ENCODE data around the gene NPFFR1.

The NPFFR1 gene

GRCh38 chr10:70283071-70283444 is 746 bp downstream of the NPFFR1 start (continued):
- no peak for TF ChIP-seq ZNF518A (tag by site-specific recombination; conservative IDR thresholded peaks at IDR 0.05; ENCODE audit: low read depth)

- ChIA-PET POLR2A (no interaction called here), CTCF (interaction anchor here (0.8 to 1.3 kb wide), 4 partner anchors 9 to 106 kb away, joined by 3 to 5 read pairs (median 4); no protein-coding TSS in a partner anchor)
Measured at GRCh38 chr10:70281609-70282008, 2.2 kb downstream of the NPFFR1 start.

More at GRCh38 chr10:70281609-70282008, 2.2 kb downstream of the NPFFR1 start:
- Histone ChIP-seq H3K9me3 (ENCODE audit: control insufficient read depth, insufficient read depth, low read depth, low read length) (no peaks in the 10 kb centered on the region), H3K4me1 (ENCODE audit: control insufficient read depth, insufficient read depth, low read length) (no peaks in the 10 kb centered on the region), H3K36me3 (ENCODE audit: control insufficient read depth in 2 of 2, insufficient read depth in 1 of 2, low read length in 2 of 2) (no peaks in the 10 kb centered on the region; a peak in 1 of 3 replicates), H3K4me3 (ENCODE audit: low read depth, low read length) (no peak overlapping the region), H3K27ac (ENCODE audit: extremely low read depth, low read depth, low read length) (no peak overlapping the region)
- TF ChIP-seq ZNF529 (tag by site-specific recombination; IDR thresholded peaks at IDR 0.05; ENCODE audit: insufficient replicate concordance): no peak
- no peak for TF ChIP-seq ZNF530 (tag by site-specific recombination; IDR thresholded peaks at IDR 0.05; ENCODE audit: low read depth)
- TF ChIP-seq REST (tag by site-specific recombination; IDR thresholded peaks at IDR 0.05): no peak
- no peak for TF ChIP-seq ZNF639 (tag by site-specific recombination; IDR thresholded peaks at IDR 0.05)
- TF ChIP-seq ZNF488 (tag by site-specific recombination; IDR thresholded peaks at IDR 0.05): no peak
- TF ChIP-seq SP7 (tag by site-specific recombination; IDR thresholded peaks at IDR 0.05): no peak
- no peak for TF ChIP-seq ZNF596 (tag by site-specific recombination; IDR thresholded peaks at IDR 0.05)
- TF ChIP-seq ZNF692 (tag by site-specific recombination; IDR thresholded peaks at IDR 0.05): no peak
- no peak for TF ChIP-seq GFI1B (tag by site-specific recombination; IDR thresholded peaks at IDR 0.05)
- no peak for TF ChIP-seq ZNF2 (tag by site-specific recombination; IDR thresholded peaks at IDR 0.05)
- no peak for TF ChIP-seq ZNF138 (tag by site-specific recombination; IDR thresholded peaks at IDR 0.05; ENCODE audit: borderline replicate concordance)
- no peak for TF ChIP-seq ZNF274 (IDR thresholded peaks at IDR 0.05; ENCODE audit: low read length)
- no peak for TF ChIP-seq ZNF274 (tag by site-specific recombination; IDR thresholded peaks at IDR 0.05; ENCODE audit: borderline replicate concordance)

Measured in HEK293 (cell line).